HepG2 (cell line): ENCODE data around the gene IGFBP6. TPM values are rescaled to one million over a fixed set of nuclear protein-coding genes. Genes with fewer than 3 reads are reported as not detected.
A peak's percentile ranks its signal among the peaks of the same experiment; 100 is the strongest.

Experiments used
- ATAC-seq: fragments of 200-7000 bp; cut with Tn5 transposase; 3 replicates; pipeline ENCODE4 v1.9.1; 2020; ENCODE audit warnings: mild to moderate bottlenecking, moderate library complexity
- BruUV-seq: library from RNA; stranded (reverse); fragments of 400-500 nt; replicated peaks from 2 replicates; lab custom pipeline; 2021; lab: Mats Ljungman, UMichigan
- CTCF ChIA-PET: fragments of 300-600 bp; formaldehyde crosslinking; extraction: SDS; loops from one replicate; lab custom pipeline; 2021; ENCODE audit warnings: low total read pairs, inconsistent platforms, low intra/inter-chr PET ratio; lab: Yijun Ruan, JAX
- POLR2A ChIA-PET: fragments of 350-600 bp; sonication (Branson Sonifier 250); formaldehyde crosslinking; loops from one replicate; lab custom pipeline; 2020; ENCODE audit warnings: antibody characterized with exemption, inconsistent platforms; lab: Yijun Ruan, JAX
- DNase-seq: peaks from one replicate; pipeline ENCODE4 v3.0.0-alpha.2; 2015; ENCODE audit warnings: low spot score
- FAIRE-seq: peaks from 3 replicates; lab custom pipeline; 2011; peaks lifted over from hg19 to GRCh38; lab: Jason Lieb, UNC
- H2AFZ ChIP-seq: one replicate; pipeline ENCODE4 v1.6.1; 2011; ENCODE audit warnings: low read length, inconsistent platforms
- H3K27ac ChIP-seq: fragments of 300-600 bp; 3 replicates; pipeline ENCODE4 v1.8.0; 2011; ENCODE audit warnings: mixed run types, mild to moderate bottlenecking, mixed read lengths, low read length, inconsistent platforms; ENCODE audit not compliant: insufficient read depth; ENCODE audit errors: extremely low read length
- H3K27me3 ChIP-seq, 2 experiments: fragments of 200-600 bp in 1 of 2; 2 replicates in 1 of 2; 3 replicates in 1 of 2; pipeline versions ENCODE4 v1.6.0 to v1.8.0; 2011; ENCODE audit warnings: low read length in 2 of 2, mild to moderate bottlenecking in 2 of 2, moderate library complexity in 2 of 2, inconsistent platforms in 1 of 2; ENCODE audit not compliant: insufficient read depth in 2 of 2, control insufficient read depth in 1 of 2
- H3K36me3 ChIP-seq, 2 experiments: fragments of 200-600 bp in 1 of 2; replicated peaks in 1 of 2; 2 replicates in 1 of 2; 3 replicates in 1 of 2; pipeline versions ENCODE4 v1.5.1 to v1.8.0; 2011; ENCODE audit warnings: low read length in 2 of 2, inconsistent platforms in 1 of 2; ENCODE audit not compliant: insufficient read depth in 2 of 2, control insufficient read depth in 1 of 2
- H3K4me1 ChIP-seq: 2 replicates; pipeline ENCODE4 v1.5.1; 2012; ENCODE audit warnings: low read length, inconsistent platforms; ENCODE audit not compliant: insufficient read depth
- H3K4me2 ChIP-seq: 2 replicates; pipeline ENCODE4 v1.6.0; 2011; ENCODE audit warnings: low read depth, low read length, inconsistent platforms
- H3K4me3 ChIP-seq, 3 experiments: fragments of 200-600 bp in 1 of 3; sonication (generic), shearing (Covaris generic) in 1 of 3; replicated peaks in 1 of 3; 2 replicates each; pipeline ENCODE4 v1.5.1; 2011 to 2016; ENCODE audit warnings: low read length in 3 of 3, inconsistent platforms in 2 of 3, low read depth in 2 of 3, mild to moderate bottlenecking in 2 of 3, control low read depth in 1 of 3, mixed read lengths in 1 of 3; ENCODE audit not compliant: insufficient read depth in 1 of 3
- H3K79me2 ChIP-seq: one replicate; pipeline ENCODE4 v1.6.1; 2011; ENCODE audit warnings: low read length, inconsistent platforms; ENCODE audit not compliant: insufficient read depth
- H3K9ac ChIP-seq: 2 replicates; pipeline ENCODE4 v1.6.0; 2011; ENCODE audit warnings: mild to moderate bottlenecking, low read depth, low read length, inconsistent platforms; ENCODE audit not compliant: insufficient read depth
- H3K9me3 ChIP-seq: 2 replicates; pipeline ENCODE4 v1.5.1; 2012; ENCODE audit warnings: mild to moderate bottlenecking, low read length
- H4K20me1 ChIP-seq: 2 replicates; pipeline ENCODE4 v1.6.0; 2011; ENCODE audit warnings: inconsistent platforms, mild to moderate bottlenecking, low read length, moderate library complexity; ENCODE audit not compliant: insufficient read depth
- ARNTL ChIP-seq: sonication (generic); formaldehyde crosslinking; IDR thresholded peaks from 2 replicates; pipeline ENCODE4 v1.4.0; 2020; ENCODE audit warnings: mild to moderate bottlenecking, missing genetic modification reagents
- ASH2L ChIP-seq: fragments of 300-600, 200-600 bp; sonication (generic); IDR thresholded peaks from 2 replicates; pipeline ENCODE4 v1.7.0; 2017; ENCODE audit warnings: low read depth, mild to moderate bottlenecking, moderate library complexity, mixed read lengths, low read length; ENCODE audit not compliant: insufficient read length
- NFYB ChIP-seq: sonication (generic); formaldehyde crosslinking; IDR thresholded peaks from 2 replicates; pipeline ENCODE4 v1.4.0; 2020; ENCODE audit warnings: missing genetic modification reagents
- NR0B2 ChIP-seq: sonication (generic); formaldehyde crosslinking; IDR thresholded peaks from 2 replicates; pipeline ENCODE4 v1.4.0; 2020; ENCODE audit warnings: mild to moderate bottlenecking, missing genetic modification reagents
- NR2C2 ChIP-seq: sonication (generic); formaldehyde crosslinking; IDR thresholded peaks from 2 replicates; pipeline ENCODE4 v1.4.0; 2020; ENCODE audit warnings: missing genetic modification reagents, mild to moderate bottlenecking, moderate library complexity, borderline replicate concordance
- TAF1 ChIP-seq: sonication (generic); formaldehyde crosslinking; IDR thresholded peaks from 2 replicates; pipeline ENCODE4 v1.4.0; 2020; ENCODE audit warnings: missing genetic modification reagents
- TBX3 ChIP-seq: fragments of 450-650 bp; IDR thresholded peaks from 2 replicates; pipeline ENCODE4 v1.6.1; 2017; ENCODE audit warnings: antibody characterized with exemption, mild to moderate bottlenecking, inconsistent platforms, borderline replicate concordance
- TCF7 ChIP-seq: sonication (generic); IDR thresholded peaks from 2 replicates; pipeline ENCODE4 v1.6.1; 2016; ENCODE audit warnings: antibody characterized with exemption, low read depth
- TEAD2 ChIP-seq: sonication (generic); formaldehyde crosslinking; IDR thresholded peaks from 2 replicates; pipeline ENCODE4 v1.9.0; 2021; ENCODE audit warnings: missing genetic modification reagents
- XRCC5 ChIP-seq: fragments of 200-400 bp; formaldehyde crosslinking; optimal IDR thresholded peaks from 2 replicates; pipeline ENCODE3; 2017; ENCODE audit warnings: mild to moderate bottlenecking, low read length
- ZC3H13 ChIP-seq: sonication (generic); formaldehyde crosslinking; IDR thresholded peaks from 2 replicates; pipeline ENCODE4 v1.8.1; 2023; ENCODE audit warnings: mild to moderate bottlenecking, missing genetic modification reagents, moderate library complexity
- ZMYM4 ChIP-seq: sonication (generic); formaldehyde crosslinking; IDR thresholded peaks from 2 replicates; pipeline ENCODE4 v1.8.1; 2023; ENCODE audit warnings: mild to moderate bottlenecking, missing genetic modification reagents
- ZNF644 ChIP-seq: IDR thresholded peaks from 2 replicates; pipeline ENCODE4 v1.6.1; 2016; ENCODE audit warnings: low read depth
- WGBS: methylation state at CpG from one replicate; pipeline ENCODE4 v1.1.6; 2017; ENCODE audit warnings: low lambda C conversion rate; 5-methylcytosine and 5-hydroxymethylcytosine counted together
- in situ Hi-C: cut with HindIII; loops from 2 replicates; pipeline ENCODE4 v1.10.0; 2017; ENCODE audit warnings: low pct_unique_long_range_greater_than_20kb; ENCODE audit not compliant: extremely low pct_ligation_motif_present
- intact Hi-C: fragments of 100-400 bp; cut with micrococcal nuclease; formaldehyde crosslinking; loops from one replicate; pipeline ENCODE4 v1.10.0; 2022; ENCODE audit not compliant: unreplicated experiment
- polyA plus RNA-seq, 8 experiments: library from polyadenylated mRNA; depleted of rRNA in 3 of 8; stranded (reverse) in 7 of 8; unstranded in 1 of 8; fragments of >200 nt; fragmentation: Illumina TruSeq in 4 of 8; extraction: Trizol in 4 of 8; gene quantifications; 2 replicates each; pipeline versions ENCODE4 v1.2.1 to v1.2.3, GENCODE V29; 2011 to 2016; ENCODE audit warnings: low read depth in 4 of 8, missing spikeins in 1 of 8, mixed read lengths in 1 of 8; ENCODE audit not compliant: insufficient read depth in 1 of 8
- total RNA-seq, 5 experiments: library from RNA; depleted of rRNA; stranded (reverse); fragments of >200 nt; fragmentation: Illumina TruSeq; extraction: Trizol; gene quantifications; 2 replicates each; pipeline ENCODE4 v1.2.3, GENCODE V29; 2016; ENCODE audit warnings: low read depth in 1 of 5
- TF ChIP-seq, protein P1 (sequence below): sonication (generic); formaldehyde crosslinking; IDR thresholded peaks from 2 replicates; pipeline ENCODE4 v1.4.0; 2020; ENCODE audit warnings: missing genetic modification reagents
- TF ChIP-seq, protein P2 (sequence below): sonication (generic); formaldehyde crosslinking; IDR thresholded peaks from 2 replicates; pipeline ENCODE4 v1.5.1; 2020; ENCODE audit warnings: mild to moderate bottlenecking, missing genetic modification reagents, moderate library complexity

The IGFBP6 gene
- total and polyA plus RNA-seq, 2 of the 13 experiments (the other 11 are each of a cell fraction or from before 2014, with no cell fraction given), result 3.9 to 25.2 TPM

DNA sequence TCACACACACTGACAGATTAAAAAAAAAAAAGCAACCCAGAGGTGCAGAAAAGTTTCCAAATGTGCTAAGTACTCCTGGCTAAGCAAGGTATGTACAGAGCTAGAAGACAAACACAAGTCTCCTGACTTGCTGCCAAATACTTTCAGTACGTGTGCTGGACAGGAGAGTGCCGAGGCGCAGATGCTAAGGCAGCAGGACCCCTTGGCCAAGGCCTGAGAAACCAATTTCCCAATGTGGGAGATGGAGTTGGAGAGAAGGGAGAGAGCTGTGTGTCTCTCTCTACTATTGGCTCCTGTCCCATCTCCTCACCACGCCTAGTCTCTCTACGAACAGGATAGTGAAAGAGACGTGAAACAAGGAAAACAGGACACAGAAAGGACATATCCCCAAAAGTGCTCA lies 23.6 kb upstream of the IGFBP6 start (continued):
- TF ChIP-seq NR0B2, result no peak
- no peak for TF ChIP-seq TBX3
- no peak for TF ChIP-seq TEAD2 (CRISPR knock-in tag)
- no peak for TF ChIP-seq ZC3H13 (CRISPR knock-in tag)
- TF ChIP-seq ARNTL, result no peak
- TF ChIP-seq, all 625 proteins: peak for 0

GRCh38 chr12:53074283-53074998 lies 23.0 kb upstream of the IGFBP6 start:
- peaks cover 56% of the 10 kb centered on the region for H3K4me1 ChIP-seq
- intact Hi-C loops (no loop called here), in situ Hi-C loops (no loop called here)
- no peaks in the 10 kb centered on the region for H4K20me1 ChIP-seq
- H3K9ac ChIP-seq, result no peak overlapping the region
- 74% methylated on average over 11 of the region's 11 CpGs for WGBS
- H3K9me3 ChIP-seq, result no peaks in the 10 kb centered on the region
- no peak overlapping the region for H2AFZ ChIP-seq
- ATAC-seq (no peak), FAIRE-seq (no peak), DNase-seq (no peak)
- POLR2A ChIA-PET, result no interaction called here
- CTCF ChIA-PET, result no interaction called here
- BruUV-seq, result no TSS peak
- no peak overlapping the region for H3K4me2 ChIP-seq
- H3K36me3 ChIP-seq, result peaks cover 1 to 12% of the 10 kb centered on the region in 2 experiments; a peak in 2 of 5 replicates
- TF ChIP-seq ZNF644 (CRISPR knock-in tag), result 0 out of 2 replicates have a peak, but pooled peaks have one; percentile 25
- TF ChIP-seq NR2C2, result 0 out of 2 replicates have a peak, but pooled peaks have one; percentile 36
- TF ChIP-seq, protein P1, sequence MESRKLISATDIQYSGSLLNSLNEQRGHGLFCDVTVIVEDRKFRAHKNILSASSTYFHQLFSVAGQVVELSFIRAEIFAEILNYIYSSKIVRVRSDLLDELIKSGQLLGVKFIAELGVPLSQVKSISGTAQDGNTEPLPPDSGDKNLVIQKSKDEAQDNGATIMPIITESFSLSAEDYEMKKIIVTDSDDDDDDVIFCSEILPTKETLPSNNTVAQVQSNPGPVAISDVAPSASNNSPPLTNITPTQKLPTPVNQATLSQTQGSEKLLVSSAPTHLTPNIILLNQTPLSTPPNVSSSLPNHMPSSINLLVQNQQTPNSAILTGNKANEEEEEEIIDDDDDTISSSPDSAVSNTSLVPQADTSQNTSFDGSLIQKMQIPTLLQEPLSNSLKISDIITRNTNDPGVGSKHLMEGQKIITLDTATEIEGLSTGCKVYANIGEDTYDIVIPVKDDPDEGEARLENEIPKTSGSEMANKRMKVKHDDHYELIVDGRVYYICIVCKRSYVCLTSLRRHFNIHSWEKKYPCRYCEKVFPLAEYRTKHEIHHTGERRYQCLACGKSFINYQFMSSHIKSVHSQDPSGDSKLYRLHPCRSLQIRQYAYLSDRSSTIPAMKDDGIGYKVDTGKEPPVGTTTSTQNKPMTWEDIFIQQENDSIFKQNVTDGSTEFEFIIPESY (CRISPR knock-in tag), result peak; percentile 65
- TF ChIP-seq TCF7, result 0 out of 2 replicates have a peak, but pooled peaks have one; percentile 18
- peak; percentile 42; the same call in 1 of the 2 replicates for TF ChIP-seq ZMYM4
- peak; percentile 24 for TF ChIP-seq XRCC5
- TF ChIP-seq, protein P2, sequence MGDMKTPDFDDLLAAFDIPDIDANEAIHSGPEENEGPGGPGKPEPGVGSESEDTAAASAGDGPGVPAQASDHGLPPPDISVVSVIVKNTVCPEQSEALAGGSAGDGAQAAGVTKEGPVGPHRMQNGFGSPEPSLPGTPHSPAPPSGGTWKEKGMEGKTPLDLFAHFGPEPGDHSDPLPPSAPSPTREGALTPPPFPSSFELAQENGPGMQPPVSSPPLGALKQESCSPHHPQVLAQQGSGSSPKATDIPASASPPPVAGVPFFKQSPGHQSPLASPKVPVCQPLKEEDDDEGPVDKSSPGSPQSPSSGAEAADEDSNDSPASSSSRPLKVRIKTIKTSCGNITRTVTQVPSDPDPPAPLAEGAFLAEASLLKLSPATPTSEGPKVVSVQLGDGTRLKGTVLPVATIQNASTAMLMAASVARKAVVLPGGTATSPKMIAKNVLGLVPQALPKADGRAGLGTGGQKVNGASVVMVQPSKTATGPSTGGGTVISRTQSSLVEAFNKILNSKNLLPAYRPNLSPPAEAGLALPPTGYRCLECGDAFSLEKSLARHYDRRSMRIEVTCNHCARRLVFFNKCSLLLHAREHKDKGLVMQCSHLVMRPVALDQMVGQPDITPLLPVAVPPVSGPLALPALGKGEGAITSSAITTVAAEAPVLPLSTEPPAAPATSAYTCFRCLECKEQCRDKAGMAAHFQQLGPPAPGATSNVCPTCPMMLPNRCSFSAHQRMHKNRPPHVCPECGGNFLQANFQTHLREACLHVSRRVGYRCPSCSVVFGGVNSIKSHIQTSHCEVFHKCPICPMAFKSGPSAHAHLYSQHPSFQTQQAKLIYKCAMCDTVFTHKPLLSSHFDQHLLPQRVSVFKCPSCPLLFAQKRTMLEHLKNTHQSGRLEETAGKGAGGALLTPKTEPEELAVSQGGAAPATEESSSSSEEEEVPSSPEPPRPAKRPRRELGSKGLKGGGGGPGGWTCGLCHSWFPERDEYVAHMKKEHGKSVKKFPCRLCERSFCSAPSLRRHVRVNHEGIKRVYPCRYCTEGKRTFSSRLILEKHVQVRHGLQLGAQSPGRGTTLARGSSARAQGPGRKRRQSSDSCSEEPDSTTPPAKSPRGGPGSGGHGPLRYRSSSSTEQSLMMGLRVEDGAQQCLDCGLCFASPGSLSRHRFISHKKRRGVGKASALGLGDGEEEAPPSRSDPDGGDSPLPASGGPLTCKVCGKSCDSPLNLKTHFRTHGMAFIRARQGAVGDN, result peak; percentile 43; the same call in 1 of the 2 replicates
- no peak for TF ChIP-seq NFYB (CRISPR knock-in tag)
- no peak for TF ChIP-seq ASH2L
- TF ChIP-seq TAF1 (CRISPR knock-in tag), result 0 out of 2 replicates have a peak, but pooled peaks have one; percentile 16
- no peaks in the 10 kb centered on the region for H3K27me3 ChIP-seq
- no peak overlapping the region for H3K4me3 ChIP-seq
- H3K27ac ChIP-seq, result no peak overlapping the region
- no peaks in the 10 kb centered on the region for H3K79me2 ChIP-seq
